OCI-LY3 (cell line): ENCODE results near the gene SLC35F3.

Source experiments
- H2AFZ ChIP-seq: fragments of 200-600, 300-600 bp; shearing (Covaris generic); 2 replicates; pipeline ENCODE4 v1.6.0; 2014; ENCODE audit warnings: antibody characterized with exemption, low read depth, low read length
- H3K27ac ChIP-seq: fragments of 200-600, 300-600 bp; sonication (generic); 2 replicates; pipeline ENCODE4 v1.5.1; 2014; ENCODE audit warnings: mild to moderate bottlenecking, low read length, moderate library complexity, mixed read lengths
- H3K27me3 ChIP-seq: fragments of 200-600, 300-600 bp; sonication (generic); 2 replicates; pipeline ENCODE4 v1.6.1; 2014; ENCODE audit warnings: low read depth, low read length, mixed read lengths
- H3K36me3 ChIP-seq: fragments of 200-600, 300-600 bp; sonication (generic); replicated peaks from 2 replicates; pipeline ENCODE3; 2014; ENCODE audit warnings: low read depth, low read length, mixed read lengths
- H3K4me1 ChIP-seq: fragments of 300-600, 200-600 bp; sonication (generic); 2 replicates; pipeline ENCODE4 v1.6.1; 2014; ENCODE audit warnings: low read length, mixed read lengths
- H3K4me2 ChIP-seq: fragments of 200-600, 300-600 bp; sonication (generic); 2 replicates; pipeline ENCODE4 v1.6.1; 2014; ENCODE audit warnings: low read length, mixed read lengths
- H3K4me3 ChIP-seq: fragments of 300-600, 200-600 bp; sonication (generic); 2 replicates; pipeline ENCODE4 v1.5.1; 2014; ENCODE audit warnings: antibody characterized with exemption, mild to moderate bottlenecking, low read length, moderate library complexity
- H3K79me2 ChIP-seq: fragments of 300-600, 200-600 bp; shearing (Covaris generic); 2 replicates; pipeline ENCODE4 v1.6.1; 2014; ENCODE audit warnings: mild to moderate bottlenecking, low read length, mixed read lengths
- H3K9ac ChIP-seq: fragments of 300-600, 200-600 bp; shearing (Covaris generic); 2 replicates; pipeline ENCODE4 v1.6.0; 2014; ENCODE audit warnings: mild to moderate bottlenecking, low read length, moderate library complexity
- H3K9me3 ChIP-seq: fragments of 200-600, 300-600 bp; shearing (Covaris generic); 2 replicates; pipeline ENCODE4 v1.6.1; 2014; ENCODE audit warnings: low read length, mixed read lengths; ENCODE audit not compliant: insufficient read depth
- H4K20me1 ChIP-seq: fragments of 200-600, 300-600 bp; sonication (generic); 2 replicates; pipeline ENCODE4 v1.6.1; 2016; ENCODE audit warnings: low read length, mixed read lengths; ENCODE audit not compliant: insufficient read depth
- EZH2phosphoT487 ChIP-seq: fragments of 200-600 bp; shearing (Covaris generic); IDR thresholded peaks from 2 replicates; pipeline ENCODE4 v1.6.1; 2018; ENCODE audit warnings: antibody characterized with exemption, mixed run types, low read depth
- TF ChIP-seq, protein P1 (sequence below): fragments of 200-600, 300-600 bp; sonication (generic); IDR thresholded peaks from 2 replicates; pipeline ENCODE4 v1.5.1; 2014; ENCODE audit warnings: antibody characterized with exemption, low read length, low read depth

SLC35F3 gene

DNA sequence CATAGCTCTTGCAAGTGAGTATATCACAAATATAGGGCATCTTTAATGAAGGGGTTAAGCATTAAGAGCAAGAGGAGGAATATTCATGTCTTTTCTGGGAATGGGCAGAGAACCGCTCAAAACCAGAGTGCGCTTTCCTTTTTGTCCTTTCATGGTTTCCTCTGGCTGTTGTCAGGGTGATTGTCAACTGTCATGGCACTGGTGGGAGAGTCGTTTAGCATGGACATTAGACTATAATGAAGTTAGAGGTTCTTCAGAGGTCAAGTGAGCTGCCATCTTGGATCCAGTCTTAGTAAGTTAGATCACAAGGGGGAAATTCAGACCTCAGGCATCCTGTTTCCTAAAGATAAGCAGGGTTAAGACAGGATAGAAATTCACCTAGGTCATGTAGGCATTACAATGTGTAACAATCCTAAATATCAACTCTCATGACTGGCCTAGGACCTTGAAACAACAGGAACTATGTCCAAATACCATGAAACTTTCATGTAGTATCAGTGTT is 456.7 kb downstream of the SLC35F3 start:
- Histone ChIP-seq H3K4me3 (no peak overlapping the region), H3K4me2 (no peak overlapping the region), H3K36me3 (no peaks in the 10 kb centered on the region), H4K20me1 (no peaks in the 10 kb centered on the region), H3K9me3 (no peaks in the 10 kb centered on the region), H3K27ac (no peak overlapping the region), H3K9ac (no peak overlapping the region), H3K4me1 (no peaks in the 10 kb centered on the region), H2AFZ (no peak overlapping the region), H3K79me2 (no peaks in the 10 kb centered on the region), H3K27me3 (0 out of 2 replicates have a peak, but pooled peaks cover 3% of the 10 kb centered on the region)
- TF ChIP-seq, protein P1, sequence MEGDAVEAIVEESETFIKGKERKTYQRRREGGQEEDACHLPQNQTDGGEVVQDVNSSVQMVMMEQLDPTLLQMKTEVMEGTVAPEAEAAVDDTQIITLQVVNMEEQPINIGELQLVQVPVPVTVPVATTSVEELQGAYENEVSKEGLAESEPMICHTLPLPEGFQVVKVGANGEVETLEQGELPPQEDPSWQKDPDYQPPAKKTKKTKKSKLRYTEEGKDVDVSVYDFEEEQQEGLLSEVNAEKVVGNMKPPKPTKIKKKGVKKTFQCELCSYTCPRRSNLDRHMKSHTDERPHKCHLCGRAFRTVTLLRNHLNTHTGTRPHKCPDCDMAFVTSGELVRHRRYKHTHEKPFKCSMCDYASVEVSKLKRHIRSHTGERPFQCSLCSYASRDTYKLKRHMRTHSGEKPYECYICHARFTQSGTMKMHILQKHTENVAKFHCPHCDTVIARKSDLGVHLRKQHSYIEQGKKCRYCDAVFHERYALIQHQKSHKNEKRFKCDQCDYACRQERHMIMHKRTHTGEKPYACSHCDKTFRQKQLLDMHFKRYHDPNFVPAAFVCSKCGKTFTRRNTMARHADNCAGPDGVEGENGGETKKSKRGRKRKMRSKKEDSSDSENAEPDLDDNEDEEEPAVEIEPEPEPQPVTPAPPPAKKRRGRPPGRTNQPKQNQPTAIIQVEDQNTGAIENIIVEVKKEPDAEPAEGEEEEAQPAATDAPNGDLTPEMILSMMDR, result no peak
- TF ChIP-seq EZH2phosphoT487, result no peak

DNA sequence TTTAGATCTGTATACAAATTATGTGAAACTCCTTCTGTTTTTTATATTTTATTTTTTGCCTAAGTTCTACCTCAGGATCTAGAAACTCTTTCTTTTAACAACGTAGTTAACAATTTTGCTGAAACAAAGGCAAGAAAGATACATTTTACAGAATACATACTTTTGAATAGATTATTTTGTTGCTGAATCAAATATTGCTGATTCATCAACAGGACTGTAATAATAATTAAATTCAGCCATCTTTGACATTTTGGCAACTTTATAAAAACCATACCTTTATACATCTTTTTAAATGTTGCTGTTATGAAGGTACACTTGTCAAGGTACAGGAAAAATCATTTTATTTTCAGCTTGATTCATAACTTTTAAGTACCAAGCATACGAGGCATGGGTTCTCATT is 458.1 kb downstream of the SLC35F3 start:
- TF ChIP-seq, protein P1, result no peak
- no peak for TF ChIP-seq EZH2phosphoT487
- no peaks in the 10 kb centered on the region for H3K79me2 ChIP-seq
- H2AFZ ChIP-seq, result no peak overlapping the region
- H4K20me1 ChIP-seq, result no peaks in the 10 kb centered on the region
- H3K27me3 ChIP-seq, result 0 out of 2 replicates have a peak, but pooled peaks cover 3% of the 10 kb centered on the region
- H3K36me3 ChIP-seq, result no peaks in the 10 kb centered on the region
- H3K4me1 ChIP-seq, result no peaks in the 10 kb centered on the region
- no peak overlapping the region for H3K4me3 ChIP-seq
- H3K9ac ChIP-seq, result no peak overlapping the region
- no peak overlapping the region for H3K4me2 ChIP-seq
- H3K9me3 ChIP-seq, result no peaks in the 10 kb centered on the region
- no peak overlapping the region for H3K27ac ChIP-seq

DNA sequence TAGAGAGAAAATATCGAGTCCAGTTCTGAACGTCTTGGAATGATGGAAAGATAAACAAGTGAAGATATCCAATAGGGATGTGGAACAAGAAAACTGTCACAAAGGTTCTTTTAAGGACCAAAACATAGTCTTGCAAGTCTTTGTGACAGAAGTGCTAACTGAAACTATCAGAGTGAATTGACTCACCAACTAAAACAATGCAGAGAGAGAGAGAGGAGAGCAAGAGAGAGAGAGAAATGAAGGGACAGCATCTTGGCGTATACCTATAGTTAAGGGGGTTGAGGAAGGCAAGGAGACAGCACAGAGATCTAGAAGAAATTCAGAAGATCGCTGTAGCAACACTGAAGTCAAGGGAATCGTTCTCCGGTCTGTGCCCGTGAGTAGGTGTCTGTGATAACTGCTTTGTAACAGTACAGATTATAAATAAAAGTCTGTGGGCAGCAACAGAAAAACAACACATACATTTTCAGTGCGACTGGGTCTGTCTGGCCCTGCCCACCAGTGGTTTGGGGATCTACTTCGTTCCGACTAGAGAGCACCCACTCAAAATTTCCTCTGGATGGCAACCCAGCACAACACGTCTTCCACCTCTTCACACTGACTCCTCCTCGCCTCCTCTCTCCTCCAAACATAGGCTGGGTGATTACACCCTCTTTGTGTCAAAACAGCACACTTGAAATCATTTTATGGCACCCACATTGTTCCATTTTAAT is 464.0 kb downstream of the SLC35F3 start:
- Histone ChIP-seq H3K9me3 (no peaks in the 10 kb centered on the region), H3K79me2 (peaks cover 10% of the 10 kb centered on the region), H2AFZ (peak overlapping the region; percentile 48; the same call in 1 of the 2 replicates), H3K27me3 (no peaks in the 10 kb centered on the region), H3K4me2 (no peak overlapping the region), H3K4me1 (peaks cover 4% of the 10 kb centered on the region; the same call in 1 of the 2 replicates), H3K9ac (no peak overlapping the region), H3K36me3 (no peaks in the 10 kb centered on the region), H4K20me1 (no peaks in the 10 kb centered on the region), H3K27ac (no peak overlapping the region), H3K4me3 (no peak overlapping the region)
- TF ChIP-seq, protein P1, result 0 out of 2 replicates have a peak, but pooled peaks have one; percentile 10
- TF ChIP-seq EZH2phosphoT487, result no peak

DNA sequence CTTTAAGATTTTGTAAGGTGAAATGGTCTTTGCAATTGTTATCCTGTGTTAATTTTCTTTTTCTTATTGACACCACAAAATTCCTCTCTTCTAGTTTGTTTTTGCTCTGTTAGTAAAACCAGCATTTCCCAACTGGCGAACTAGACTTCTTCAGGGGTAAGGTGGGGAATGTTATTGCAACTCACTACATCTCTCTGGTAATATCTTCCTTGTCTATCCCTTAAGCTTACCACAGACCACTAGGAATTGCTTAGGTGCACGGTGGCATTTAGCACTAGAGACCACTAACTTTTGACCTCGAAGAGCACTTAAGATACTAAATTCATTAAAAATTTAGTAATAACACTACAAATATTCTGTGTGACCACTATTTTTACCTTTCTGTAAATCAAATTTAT is 464.6 kb downstream of the SLC35F3 start:
- H3K27me3 ChIP-seq, result no peaks in the 10 kb centered on the region
- H3K9ac ChIP-seq, result no peak overlapping the region
- no peak for TF ChIP-seq EZH2phosphoT487
- TF ChIP-seq, protein P1, result no peak
- H4K20me1 ChIP-seq, result no peaks in the 10 kb centered on the region
- H3K27ac ChIP-seq, result no peak overlapping the region
- H3K4me2 ChIP-seq, result no peak overlapping the region
- peaks cover 14% of the 10 kb centered on the region for H3K79me2 ChIP-seq
- H3K4me3 ChIP-seq, result no peak overlapping the region
- no peaks in the 10 kb centered on the region for H3K36me3 ChIP-seq
- peak overlapping the region; percentile 48; the same call in 1 of the 2 replicates for H2AFZ ChIP-seq
- no peaks in the 10 kb centered on the region for H3K9me3 ChIP-seq
- peaks cover 4% of the 10 kb centered on the region; the same call in 1 of the 2 replicates for H3K4me1 ChIP-seq
